ENCODE data around the gene SOX12.

SOX12 gene

GRCh38 chr20:316316-317068, 8.9 kb upstream of the SOX12 start:
- no peak for TF ChIP-seq CTCF (IDR thresholded peaks at IDR 0.05; ENCODE audit: borderline replicate concordance, control extremely low read depth, extremely low read depth, insufficient read depth, missing control alignments)
- in situ Hi-C loops (cut with MboI; ENCODE audit: low sequenced_read_pairs, unreplicated experiment), result no loop called here
- no peak for DNase-seq (ENCODE audit: low spot score)

- in situ Hi-C loops (cut with MboI; ENCODE audit: low sequenced_read_pairs, unreplicated experiment), result no loop called here
- TF ChIP-seq CTCF (IDR thresholded peaks at IDR 0.05; ENCODE audit: borderline replicate concordance, control extremely low read depth, extremely low read depth, insufficient read depth, missing control alignments), result peak; percentile 23
- peak; percentile 90 for DNase-seq (ENCODE audit: low spot score)
Measured at GRCh38 chr20:324177-325044, 941 bp upstream of the SOX12 start.

- no peak for TF ChIP-seq CTCF (IDR thresholded peaks at IDR 0.05; ENCODE audit: borderline replicate concordance, control extremely low read depth, extremely low read depth, insufficient read depth, missing control alignments)
- DNase-seq (ENCODE audit: low spot score), result peak; percentile 72
- in situ Hi-C loops (cut with MboI; ENCODE audit: low sequenced_read_pairs, unreplicated experiment), result no loop called here
Measured at GRCh38 chr20:325889-326644, 715 bp downstream of the SOX12 start.

GRCh38 chr20:326645-327185, 1.4 kb downstream of the SOX12 start:
- no peak for TF ChIP-seq CTCF (IDR thresholded peaks at IDR 0.05; ENCODE audit: borderline replicate concordance, control extremely low read depth, extremely low read depth, insufficient read depth, missing control alignments)
- DNase-seq (ENCODE audit: low spot score), result no peak
- in situ Hi-C loops (cut with MboI; ENCODE audit: low sequenced_read_pairs, unreplicated experiment), result no loop called here

GRCh38 chr20:327186-328026, 2.1 kb downstream of the SOX12 start:
- in situ Hi-C loops (cut with MboI; ENCODE audit: low sequenced_read_pairs, unreplicated experiment), result no loop called here
- no peak for TF ChIP-seq CTCF (IDR thresholded peaks at IDR 0.05; ENCODE audit: borderline replicate concordance, control extremely low read depth, extremely low read depth, insufficient read depth, missing control alignments)
- peak; percentile 95 for DNase-seq (ENCODE audit: low spot score)

All from GM13976 (cell line).